Astrocyte (in vitro differentiated cells and primary cell): ENCODE data around the gene DNM1. TPM values are rescaled to one million over a fixed set of nuclear protein-coding genes. Genes with fewer than 3 reads are reported as not detected.
A peak's percentile ranks its signal among the peaks of the same experiment; 100 is the strongest.

Experiments used
- DNase-seq: peaks from one replicate; pipeline ENCODE4 v3.0.0-alpha.2; 2010; ENCODE audit warnings: low read depth
- FAIRE-seq: peaks from 2 replicates; lab custom pipeline; 2011; peaks lifted over from hg19 to GRCh38; lab: Jason Lieb, UNC
- H2AFZ ChIP-seq: 2 replicates; pipeline ENCODE4 v1.6.0; 2012; ENCODE audit warnings: low read depth, low read length, inconsistent platforms
- H3K27ac ChIP-seq: 2 replicates; pipeline ENCODE4 v1.5.1; 2011; ENCODE audit warnings: low read depth, low read length, inconsistent platforms
- H3K27me3 ChIP-seq: 2 replicates; pipeline ENCODE4 v1.6.0; 2011; ENCODE audit warnings: low read length, inconsistent platforms; ENCODE audit not compliant: insufficient read depth
- H3K36me3 ChIP-seq: 2 replicates; pipeline ENCODE4 v1.5.1; 2011; ENCODE audit warnings: low read length, inconsistent platforms; ENCODE audit not compliant: insufficient read depth
- H3K4me1 ChIP-seq: 2 replicates; pipeline ENCODE4 v1.5.1; 2011; ENCODE audit warnings: low read length, inconsistent platforms; ENCODE audit not compliant: insufficient read depth
- H3K4me2 ChIP-seq: 2 replicates; pipeline ENCODE4 v1.6.0; 2012; ENCODE audit warnings: low read length, inconsistent platforms
- H3K4me3 ChIP-seq: 2 replicates; pipeline ENCODE4 v1.5.1; 2011; ENCODE audit warnings: low read depth, mild to moderate bottlenecking, low read length, inconsistent platforms; ENCODE audit not compliant: insufficient read depth
- H3K79me2 ChIP-seq: 2 replicates; pipeline ENCODE4 v1.6.0; 2012; ENCODE audit warnings: mild to moderate bottlenecking, low read length, inconsistent platforms; ENCODE audit not compliant: insufficient read depth
- H3K9ac ChIP-seq: 2 replicates; pipeline ENCODE4 v1.6.0; 2012; ENCODE audit warnings: mild to moderate bottlenecking, low read length, inconsistent platforms
- H3K9me3 ChIP-seq: 2 replicates; pipeline ENCODE4 v1.5.1; 2012; ENCODE audit warnings: low read depth, mild to moderate bottlenecking, low read length, inconsistent platforms; ENCODE audit not compliant: insufficient read depth
- H4K20me1 ChIP-seq: 2 replicates; pipeline ENCODE4 v1.6.0; 2012; ENCODE audit warnings: low read length, inconsistent platforms; ENCODE audit not compliant: insufficient read depth
- H3K27ac Mint-ChIP-seq: one replicate; pipeline ENCODE4 v1.8.0; 2021; ENCODE audit warnings: mild to moderate bottlenecking, mixed read lengths; ENCODE audit not compliant: unreplicated experiment
- H3K27me3 Mint-ChIP-seq: one replicate; pipeline ENCODE4 v1.8.0; 2021; ENCODE audit warnings: low read depth, mixed read lengths; ENCODE audit not compliant: unreplicated experiment
- H3K36me3 Mint-ChIP-seq: one replicate; pipeline ENCODE4 v1.8.0; 2021; ENCODE audit warnings: low read depth, mixed read lengths; ENCODE audit not compliant: unreplicated experiment
- H3K4me1 Mint-ChIP-seq: one replicate; pipeline ENCODE4 v1.8.0; 2021; ENCODE audit warnings: low read depth, mixed read lengths; ENCODE audit not compliant: unreplicated experiment
- H3K4me3 Mint-ChIP-seq: one replicate; pipeline ENCODE4 v1.8.0; 2021; ENCODE audit warnings: mild to moderate bottlenecking, moderate library complexity, mixed read lengths; ENCODE audit not compliant: unreplicated experiment
- H3K9me3 Mint-ChIP-seq: one replicate; pipeline ENCODE4 v1.8.0; 2021; ENCODE audit warnings: mild to moderate bottlenecking, mixed read lengths; ENCODE audit not compliant: unreplicated experiment
- EZH2 ChIP-seq: IDR thresholded peaks from 2 replicates; pipeline ENCODE4 v1.6.1; 2012; ENCODE audit warnings: mild to moderate bottlenecking, low read length, inconsistent platforms; ENCODE audit not compliant: insufficient read depth
- total RNA-seq: library from RNA; stranded (reverse); gene quantifications from 2 replicates; pipeline ENCODE4 v1.2.1, GENCODE V29; 2021
- TF ChIP-seq, protein P1 (sequence below): IDR thresholded peaks from 2 replicates; pipeline ENCODE4 v1.5.1; 2011; ENCODE audit warnings: low read depth, mild to moderate bottlenecking, inconsistent platforms, low read length, moderate library complexity; ENCODE audit not compliant: insufficient read depth

The DNM1 gene
- total RNA-seq, 1 donor from 2014 or later, result 29.7 TPM

- peaks cover 1% of the 10 kb centered on the region for H3K4me1 Mint-ChIP-seq
- DNase-seq (no peak), FAIRE-seq (no peak)
- H3K27ac Mint-ChIP-seq, result no peak overlapping the region
- Histone ChIP-seq H3K79me2 (no peaks in the 10 kb centered on the region), H2AFZ (no peak overlapping the region), H3K4me2 (no peak overlapping the region), H3K27me3 (no peaks in the 10 kb centered on the region), H4K20me1 (peaks cover 54% of the 10 kb centered on the region), H3K9ac (no peak overlapping the region), H3K4me1 (no peaks in the 10 kb centered on the region), H3K27ac (no peak overlapping the region), H3K36me3 (peaks cover 39% of the 10 kb centered on the region), H3K9me3 (no peaks in the 10 kb centered on the region), H3K4me3 (no peak overlapping the region)
- H3K4me3 Mint-ChIP-seq, result peak overlapping the region; percentile 47
- TF ChIP-seq EZH2, result no peak
- TF ChIP-seq, protein P1, sequence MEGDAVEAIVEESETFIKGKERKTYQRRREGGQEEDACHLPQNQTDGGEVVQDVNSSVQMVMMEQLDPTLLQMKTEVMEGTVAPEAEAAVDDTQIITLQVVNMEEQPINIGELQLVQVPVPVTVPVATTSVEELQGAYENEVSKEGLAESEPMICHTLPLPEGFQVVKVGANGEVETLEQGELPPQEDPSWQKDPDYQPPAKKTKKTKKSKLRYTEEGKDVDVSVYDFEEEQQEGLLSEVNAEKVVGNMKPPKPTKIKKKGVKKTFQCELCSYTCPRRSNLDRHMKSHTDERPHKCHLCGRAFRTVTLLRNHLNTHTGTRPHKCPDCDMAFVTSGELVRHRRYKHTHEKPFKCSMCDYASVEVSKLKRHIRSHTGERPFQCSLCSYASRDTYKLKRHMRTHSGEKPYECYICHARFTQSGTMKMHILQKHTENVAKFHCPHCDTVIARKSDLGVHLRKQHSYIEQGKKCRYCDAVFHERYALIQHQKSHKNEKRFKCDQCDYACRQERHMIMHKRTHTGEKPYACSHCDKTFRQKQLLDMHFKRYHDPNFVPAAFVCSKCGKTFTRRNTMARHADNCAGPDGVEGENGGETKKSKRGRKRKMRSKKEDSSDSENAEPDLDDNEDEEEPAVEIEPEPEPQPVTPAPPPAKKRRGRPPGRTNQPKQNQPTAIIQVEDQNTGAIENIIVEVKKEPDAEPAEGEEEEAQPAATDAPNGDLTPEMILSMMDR, result no peak
- peaks cover 2% of the 10 kb centered on the region for H3K9me3 Mint-ChIP-seq
- peaks cover 12% of the 10 kb centered on the region for H3K36me3 Mint-ChIP-seq
- H3K27me3 Mint-ChIP-seq, result no peaks in the 10 kb centered on the region
These were observed 56.0 kb downstream of the DNM1 start for GRCh38 chr9:128259156-128259555.

GRCh38 chr9:128260340-128260739 is 57.2 kb downstream of the DNM1 start:
- Histone ChIP-seq H3K9me3 (no peaks in the 10 kb centered on the region), H3K79me2 (no peaks in the 10 kb centered on the region), H3K27ac (no peak overlapping the region), H3K4me1 (no peaks in the 10 kb centered on the region), H2AFZ (no peak overlapping the region), H3K4me3 (no peak overlapping the region), H3K9ac (no peak overlapping the region), H3K36me3 (peaks cover 44% of the 10 kb centered on the region), H3K27me3 (no peaks in the 10 kb centered on the region), H3K4me2 (no peak overlapping the region), H4K20me1 (peaks cover 49% of the 10 kb centered on the region)
- DNase-seq (no peak), FAIRE-seq (no peak)
- peaks cover 22% of the 10 kb centered on the region for H3K36me3 Mint-ChIP-seq
- no peak overlapping the region for H3K4me3 Mint-ChIP-seq
- H3K27me3 Mint-ChIP-seq, result no peaks in the 10 kb centered on the region
- H3K27ac Mint-ChIP-seq, result no peak overlapping the region
- TF ChIP-seq, protein P1, result no peak
- TF ChIP-seq EZH2, result no peak
- H3K4me1 Mint-ChIP-seq, result no peaks in the 10 kb centered on the region
- peaks cover 2% of the 10 kb centered on the region for H3K9me3 Mint-ChIP-seq

GRCh38 chr9:128262687-128263086 is 59.5 kb downstream of the DNM1 start:
- Mint-ChIP-seq H3K4me1 (no peaks in the 10 kb centered on the region), H3K27ac (no peak overlapping the region), H3K36me3 (peaks cover 27% of the 10 kb centered on the region), H3K27me3 (no peaks in the 10 kb centered on the region), H3K4me3 (no peak overlapping the region), H3K9me3 (peaks cover 2% of the 10 kb centered on the region)
- H3K27me3 ChIP-seq, result no peaks in the 10 kb centered on the region
- H3K9ac ChIP-seq, result no peak overlapping the region
- H2AFZ ChIP-seq, result no peak overlapping the region
- DNase-seq, result no peak
- H4K20me1 ChIP-seq, result peaks cover 47% of the 10 kb centered on the region
- H3K4me3 ChIP-seq, result no peak overlapping the region
- TF ChIP-seq EZH2, result no peak
- TF ChIP-seq, protein P1, result no peak
- no peaks in the 10 kb centered on the region for H3K79me2 ChIP-seq
- peaks cover 50% of the 10 kb centered on the region for H3K36me3 ChIP-seq
- no peaks in the 10 kb centered on the region for H3K9me3 ChIP-seq
- H3K4me2 ChIP-seq, result no peak overlapping the region
- H3K4me1 ChIP-seq, result no peaks in the 10 kb centered on the region
- no peak overlapping the region for H3K27ac ChIP-seq
- no peak for FAIRE-seq
